CD4-positive, alpha-beta T cell (primary cell): ENCODE results near the gene CREB3L2. TPM values are rescaled to one million over a fixed set of nuclear protein-coding genes. Genes with fewer than 3 reads are reported as not detected.

Source experiments
- ATAC-seq: fragments of 200-7000 bp; cut with Tn5 transposase; one replicate; pipeline ENCODE4 v1.10.0; 2022; ENCODE audit warnings: mild to moderate bottlenecking; ENCODE audit not compliant: poor library complexity
- CTCF ChIA-PET: fragments of 350-600 bp; sonication (Branson Sonifier 250); formaldehyde crosslinking; loops from one replicate; lab custom pipeline; 2021; ENCODE audit warnings: antibody characterized with exemption, inconsistent platforms; lab: Charles Lee
- POLR2A ChIA-PET: fragments of 350-600 bp; sonication (Branson Sonifier 250); formaldehyde crosslinking; loops from one replicate; lab custom pipeline; 2021; ENCODE audit warnings: antibody characterized with exemption, inconsistent platforms; lab: Charles Lee
- DNase-seq, 14 experiments: peaks; one replicate each; pipeline ENCODE4 v3.0.0-alpha.2; 2013 to 2020; ENCODE audit warnings: mixed read lengths in 2 of 14
- H3K27ac ChIP-seq, 2 donors: one replicate each; pipeline versions ENCODE4 v1.5.1 to v1.7.0; 2013; ENCODE audit warnings: low read length in 2 of 2, low read depth in 1 of 2, mild to moderate bottlenecking in 1 of 2
- H3K27me3 ChIP-seq, 2 experiments: 1 replicate in 1 of 2; 2 replicates in 1 of 2; pipeline versions ENCODE4 v1.6.1 to v1.7.0; 2013; ENCODE audit warnings: low read length in 2 of 2, control low read depth in 1 of 2, mild to moderate bottlenecking in 1 of 2, moderate library complexity in 1 of 2; ENCODE audit not compliant: insufficient read depth in 2 of 2, control insufficient read depth in 1 of 2
- H3K36me3 ChIP-seq: one replicate; pipeline ENCODE4 v1.6.1; 2013; ENCODE audit warnings: low read length, control low read depth; ENCODE audit not compliant: insufficient read depth
- H3K4me1 ChIP-seq: one replicate; pipeline ENCODE4 v1.6.1; 2013; ENCODE audit warnings: low read length, control low read depth; ENCODE audit not compliant: insufficient read depth
- H3K4me3 ChIP-seq: one replicate; pipeline ENCODE4 v1.5.1; 2013; ENCODE audit warnings: mild to moderate bottlenecking, low read length, moderate library complexity
- H3K9me3 ChIP-seq, 2 experiments: 1 replicate in 1 of 2; 2 replicates in 1 of 2; pipeline versions ENCODE4 v1.6.1 to v1.7.0; 2013; ENCODE audit warnings: low read length in 2 of 2, mild to moderate bottlenecking in 2 of 2, control low read depth in 1 of 2, moderate library complexity in 1 of 2; ENCODE audit not compliant: control insufficient read depth in 1 of 2, insufficient read depth in 1 of 2
- H3K27ac Mint-ChIP-seq: one replicate; pipeline ENCODE4 v1.8.0; 2020; ENCODE audit warnings: mixed read lengths
- H3K27me3 Mint-ChIP-seq: one replicate; pipeline ENCODE4 v1.8.0; 2021; ENCODE audit warnings: mixed read lengths
- H3K36me3 Mint-ChIP-seq: one replicate; pipeline ENCODE4 v1.8.0; 2021; ENCODE audit warnings: low read depth, mixed read lengths
- H3K4me1 Mint-ChIP-seq: one replicate; pipeline ENCODE4 v1.8.0; 2021; ENCODE audit warnings: low read depth, mixed read lengths
- H3K4me3 Mint-ChIP-seq: one replicate; pipeline ENCODE4 v1.8.0; 2020; ENCODE audit warnings: mild to moderate bottlenecking, mixed read lengths
- H3K9me3 Mint-ChIP-seq: one replicate; pipeline ENCODE4 v1.8.0; 2020; ENCODE audit warnings: mixed read lengths
- intact Hi-C, 2 experiments: fragments of 100-400 bp; cut with DNase I in 1 of 2; cut with micrococcal nuclease in 1 of 2; formaldehyde crosslinking; loops; one replicate each; pipeline versions ENCODE4 v1.15.1 to v1.9.0; 2023 to 2025; cut with DNase I, micrococcal nuclease
- total RNA-seq, 174 experiments: library from RNA in 2 of 174; stranded (reverse) in 2 of 174; gene quantifications; one replicate each; pipeline ENCODE4 v1.2.3 and lab custom pipeline; 2021 to 2026
- TF ChIP-seq, protein P1 (sequence below): fragments of 200-600 bp; IDR thresholded peaks from one replicate; pipeline ENCODE4 v1.8.0; 2022; ENCODE audit warnings: antibody characterized with exemption, mild to moderate bottlenecking

Gene CREB3L2
- total RNA-seq, 2 experiments from 2014 or later = 11.7 to 12.9 TPM

DNA sequence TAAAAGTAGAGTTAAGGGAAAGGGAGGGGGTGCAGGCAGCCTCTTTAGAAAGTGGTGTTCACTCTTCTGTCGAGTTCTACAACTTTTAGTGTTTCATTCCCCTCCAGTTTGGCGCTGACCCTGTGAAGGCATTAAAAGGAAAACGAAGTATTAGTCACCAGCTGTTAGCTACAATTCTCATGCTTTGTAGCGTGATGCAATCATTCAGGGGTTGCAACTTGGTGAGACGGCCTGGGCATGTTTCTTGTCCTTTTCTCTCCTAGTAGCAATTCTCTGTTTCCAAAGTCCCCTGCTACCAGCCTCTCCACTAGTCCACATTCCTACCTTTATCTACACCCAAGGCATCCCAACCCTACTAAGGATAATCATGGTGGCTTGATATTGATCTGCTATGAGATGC is 121.5 kb downstream of the CREB3L2 start:
- Histone ChIP-seq H3K4me3 (no peak overlapping the region), H3K27ac (no peak overlapping the region), H3K4me1 (no peaks in the 10 kb centered on the region), H3K27me3 (no peaks in the 10 kb centered on the region), H3K9me3 (peaks cover 0 to 7% of the 10 kb centered on the region in 2 experiments), H3K36me3 (peaks cover 81% of the 10 kb centered on the region)
- Mint-ChIP-seq H3K9me3 (no peaks in the 10 kb centered on the region), H3K27ac (no peak overlapping the region), H3K4me1 (no peaks in the 10 kb centered on the region), H3K4me3 (no peak overlapping the region), H3K36me3 (peaks cover 91% of the 10 kb centered on the region), H3K27me3 (no peaks in the 10 kb centered on the region)
- DNase-seq = no peak
- ChIA-PET POLR2A (no interaction called here), CTCF (no interaction called here)
- no peak for ATAC-seq
- intact Hi-C loops = no loop called here
- TF ChIP-seq, protein P1, sequence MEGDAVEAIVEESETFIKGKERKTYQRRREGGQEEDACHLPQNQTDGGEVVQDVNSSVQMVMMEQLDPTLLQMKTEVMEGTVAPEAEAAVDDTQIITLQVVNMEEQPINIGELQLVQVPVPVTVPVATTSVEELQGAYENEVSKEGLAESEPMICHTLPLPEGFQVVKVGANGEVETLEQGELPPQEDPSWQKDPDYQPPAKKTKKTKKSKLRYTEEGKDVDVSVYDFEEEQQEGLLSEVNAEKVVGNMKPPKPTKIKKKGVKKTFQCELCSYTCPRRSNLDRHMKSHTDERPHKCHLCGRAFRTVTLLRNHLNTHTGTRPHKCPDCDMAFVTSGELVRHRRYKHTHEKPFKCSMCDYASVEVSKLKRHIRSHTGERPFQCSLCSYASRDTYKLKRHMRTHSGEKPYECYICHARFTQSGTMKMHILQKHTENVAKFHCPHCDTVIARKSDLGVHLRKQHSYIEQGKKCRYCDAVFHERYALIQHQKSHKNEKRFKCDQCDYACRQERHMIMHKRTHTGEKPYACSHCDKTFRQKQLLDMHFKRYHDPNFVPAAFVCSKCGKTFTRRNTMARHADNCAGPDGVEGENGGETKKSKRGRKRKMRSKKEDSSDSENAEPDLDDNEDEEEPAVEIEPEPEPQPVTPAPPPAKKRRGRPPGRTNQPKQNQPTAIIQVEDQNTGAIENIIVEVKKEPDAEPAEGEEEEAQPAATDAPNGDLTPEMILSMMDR = no peak

DNA sequence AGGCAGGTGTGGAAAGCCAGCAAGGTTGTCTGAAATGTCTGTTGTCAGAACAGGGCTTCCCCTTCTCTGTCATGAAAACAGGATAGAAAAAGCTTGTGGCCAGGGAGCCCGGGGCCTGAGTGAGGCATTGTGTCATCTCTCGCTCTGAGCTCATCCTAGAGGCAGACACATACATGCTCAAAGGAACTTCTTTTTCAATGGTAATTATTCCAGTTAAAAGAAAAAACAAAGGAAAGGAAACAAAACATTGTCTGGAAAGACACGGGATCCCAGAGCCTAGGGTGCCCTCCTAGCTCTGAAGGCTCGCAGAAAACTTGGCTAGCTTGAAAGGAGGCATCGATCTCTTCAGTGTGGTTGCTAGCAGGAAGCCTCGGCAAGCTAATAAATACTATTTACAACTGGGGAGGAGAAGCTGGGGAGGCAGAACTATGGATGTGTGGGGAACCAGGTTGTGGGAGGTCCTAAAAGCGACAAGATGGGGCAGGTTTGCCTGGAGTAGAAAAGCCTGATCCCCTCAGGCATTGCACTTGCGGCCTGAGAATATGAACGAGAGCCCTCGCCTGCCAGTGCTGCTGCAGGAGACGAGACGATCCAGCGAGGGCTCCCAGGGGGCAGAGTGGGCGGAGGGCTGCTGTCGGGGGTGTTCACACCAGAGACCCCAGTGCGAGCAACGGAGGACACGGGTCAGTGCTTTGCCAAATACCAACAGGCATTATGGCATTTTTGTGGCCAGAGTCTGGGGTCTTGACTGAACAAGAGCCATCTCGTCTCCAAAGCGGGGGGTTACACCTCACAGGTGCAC is 122.3 kb downstream of the CREB3L2 start:
- no peaks in the 10 kb centered on the region for H3K27me3 Mint-ChIP-seq
- H3K27ac ChIP-seq = no peak overlapping the region
- H3K4me3 ChIP-seq = no peak overlapping the region
- TF ChIP-seq, protein P1 = no peak
- POLR2A ChIA-PET = no interaction called here
- no peaks in the 10 kb centered on the region for H3K9me3 Mint-ChIP-seq
- intact Hi-C loops = no loop called here
- no peak overlapping the region for H3K27ac Mint-ChIP-seq
- peaks cover 83% of the 10 kb centered on the region for H3K36me3 Mint-ChIP-seq
- H3K4me3 Mint-ChIP-seq = no peak overlapping the region
- H3K4me1 Mint-ChIP-seq = no peaks in the 10 kb centered on the region
- CTCF ChIA-PET = no interaction called here
- H3K27me3 ChIP-seq = no peaks in the 10 kb centered on the region
- H3K9me3 ChIP-seq = peaks cover 0 to 7% of the 10 kb centered on the region in 2 experiments
- no peak for DNase-seq
- no peaks in the 10 kb centered on the region for H3K4me1 ChIP-seq
- H3K36me3 ChIP-seq = peaks cover 73% of the 10 kb centered on the region
- ATAC-seq = no peak

DNA sequence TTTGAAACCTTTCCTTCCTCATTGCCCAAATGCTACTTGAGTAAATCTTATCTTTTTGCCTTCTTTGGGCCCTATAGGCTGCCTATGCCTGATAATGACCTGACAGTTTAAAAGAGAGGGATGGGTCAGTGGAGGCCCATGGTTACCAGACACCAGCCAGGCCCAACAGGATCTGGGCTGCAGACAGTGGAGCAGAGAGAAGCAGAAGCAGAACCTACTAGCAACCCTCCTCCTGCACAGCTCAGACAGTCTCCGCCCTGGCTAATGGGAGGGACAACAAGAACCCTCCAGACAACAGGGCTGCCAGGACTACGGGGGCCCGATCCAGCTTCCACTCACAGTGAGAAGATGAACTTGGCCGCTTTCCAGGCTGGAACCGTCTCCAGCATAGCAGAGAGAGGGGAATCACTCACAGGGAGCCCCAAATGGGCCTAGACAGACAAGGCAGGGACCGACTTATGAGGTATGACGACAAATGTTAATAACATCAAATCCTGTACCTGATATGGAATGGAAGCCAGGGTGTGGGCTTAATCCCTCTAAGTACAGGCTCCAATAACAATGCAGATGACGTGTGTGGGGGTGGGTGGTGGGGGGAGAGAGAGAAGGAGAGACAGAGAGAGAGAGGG is 123.4 kb downstream of the CREB3L2 start:
- H3K4me3 ChIP-seq = no peak overlapping the region
- TF ChIP-seq, protein P1 = no peak
- H3K36me3 ChIP-seq = peaks cover 71% of the 10 kb centered on the region
- peaks cover 78% of the 10 kb centered on the region for H3K36me3 Mint-ChIP-seq
- no peak for ATAC-seq
- H3K4me1 ChIP-seq = no peaks in the 10 kb centered on the region
- H3K4me3 Mint-ChIP-seq = no peak overlapping the region
- ChIA-PET POLR2A (no interaction called here), CTCF (no interaction called here)
- no peaks in the 10 kb centered on the region for H3K9me3 Mint-ChIP-seq
- DNase-seq = no peak
- no peak overlapping the region for H3K27ac Mint-ChIP-seq
- intact Hi-C loops = no loop called here
- H3K4me1 Mint-ChIP-seq = no peaks in the 10 kb centered on the region
- no peaks in the 10 kb centered on the region for H3K27me3 ChIP-seq
- peaks cover 0 to 7% of the 10 kb centered on the region in 2 experiments for H3K9me3 ChIP-seq
- H3K27ac ChIP-seq = no peak overlapping the region
- H3K27me3 Mint-ChIP-seq = no peaks in the 10 kb centered on the region
